Psoas muscle (tissue), 8 donors: ENCODE data around the gene MAGI1. TPM values are rescaled to one million over a fixed set of nuclear protein-coding genes. Genes with fewer than 3 reads are reported as not detected.

Experiments used
- ATAC-seq, 4 donors: fragments of 200-7000 bp; cut with Tn5 transposase; one replicate each; pipeline ENCODE4 v1.9.1; 2020; ENCODE audit warnings: moderate library complexity in 3 of 4, mild to moderate bottlenecking in 2 of 4
- DNase-seq, 2 donors: peaks; one replicate each; pipeline ENCODE4 v3.0.0-alpha.2; 2020
- H3K27ac ChIP-seq: fragments of 200-600 bp; one replicate; pipeline ENCODE4 v1.8.0; 2022
- H3K27me3 ChIP-seq, 3 donors: fragments of 200-600 bp in 1 of 3; one replicate each; pipeline versions ENCODE4 v1.6.1 to v1.8.0; 2013 to 2022; ENCODE audit warnings: low read length in 2 of 3, mild to moderate bottlenecking in 2 of 3, moderate library complexity in 1 of 3; ENCODE audit not compliant: insufficient read depth in 3 of 3
- H3K36me3 ChIP-seq, 2 donors: fragments of 200-600 bp in 1 of 2; one replicate each; pipeline versions ENCODE4 v1.6.1 to v1.8.0; 2013 to 2022; ENCODE audit warnings: low read depth in 1 of 2, mild to moderate bottlenecking in 1 of 2, moderate library complexity in 1 of 2; ENCODE audit not compliant: insufficient read depth in 1 of 2
- H3K4me1 ChIP-seq: fragments of 200-600 bp; one replicate; pipeline ENCODE4 v1.8.0; 2022
- H3K4me3 ChIP-seq: fragments of 200-600 bp; one replicate; pipeline ENCODE4 v1.8.0; 2022; ENCODE audit warnings: mild to moderate bottlenecking
- H3K9me3 ChIP-seq: fragments of 200-600 bp; one replicate; pipeline ENCODE4 v1.8.0; 2022
- CTCF ChIP-seq: fragments of 200-600 bp; IDR thresholded peaks from one replicate; pipeline ENCODE4 v1.8.0; 2022; ENCODE audit warnings: antibody characterized with exemption
- WGBS, 3 donors: extraction: QIAGEN DNeasy Blood & Tissue Kit; methylation state at CpG; one replicate each; pipeline versions ENCODE4 v1.1.6 to v1.1.7; 2013; 5-methylcytosine and 5-hydroxymethylcytosine counted together
- intact Hi-C, 2 donors: fragments of 100-400 bp; cut with DNase I; formaldehyde crosslinking; loops; one replicate each; pipeline versions ENCODE4 v1.11.0 to v1.14.2; 2022
- polyA plus RNA-seq, 3 donors: library from polyadenylated mRNA; stranded (reverse); fragments of 200-250 nt; gene quantifications; one replicate each; pipeline ENCODE4 v1.2.3, GENCODE V29; 2013
- total RNA-seq, 4 donors: library from RNA; stranded (reverse); fragmentation: NEBNext Ultra II Directional in 2 of 4; extraction: Animal tissue kit (Norgen Biotek cat#: 25700) in 2 of 4; gene quantifications; one replicate each; pipeline versions ENCODE4 v1.2.1 to v1.2.4, GENCODE V29; 2021 to 2023
- donor health status: healthy with polysubstance abuse.
- donor health status: DM: no; HTN: no; CAD: no; lungs with moderate emphysema.
- donor health status: Bipolar disorder and iron deficiency.
- donor health status: healthy.
- donor health status: DM: yes; HTN: yes; CAD: no.
- donor health status: DM: no; HTN: no; CAD: no.
- donor health status: DM: no; HTN: no; CAD: no.
- donor health status: DM: yes; HTN: yes; CAD: no.

The MAGI1 gene
- total and polyA plus RNA-seq, 7 donors: 4.5 to 8.1 (median 6.3) TPM

- H3K27me3 ChIP-seq: no peaks in the 10 kb centered on the region
- DNase-seq (no peak), ATAC-seq (no peak)
- H3K27ac ChIP-seq: peak overlapping the region; percentile 10
- peaks cover 12% of the 10 kb centered on the region for H3K4me1 ChIP-seq
- H3K36me3 ChIP-seq: no peaks in the 10 kb centered on the region
- no peaks in the 10 kb centered on the region for H3K9me3 ChIP-seq
- intact Hi-C loops: no loop called here
- WGBS, 3 donors: 73 to 74% (median 74%) methylated on average over 4 of the region's 4 CpGs
- H3K4me3 ChIP-seq: no peak overlapping the region
- no peak for TF ChIP-seq CTCF
Measured at GRCh38 chr3:65938676-65939075, 100.0 kb downstream of the MAGI1 start.

GRCh38 chr3:65938147-65938546 lies 100.6 kb downstream of the MAGI1 start:
- H3K4me1 ChIP-seq: peaks cover 12% of the 10 kb centered on the region
- intact Hi-C loops: no loop called here
- H3K27me3 ChIP-seq: no peaks in the 10 kb centered on the region
- WGBS, 3 donors: 82 to 89% (median 83%) methylated on average over 1 of the region's 1 CpG
- DNase-seq (no peak), ATAC-seq (no peak)
- no peak for TF ChIP-seq CTCF
- H3K4me3 ChIP-seq: no peak overlapping the region
- H3K27ac ChIP-seq: peak overlapping the region; percentile 10
- H3K36me3 ChIP-seq: no peaks in the 10 kb centered on the region
- H3K9me3 ChIP-seq: no peaks in the 10 kb centered on the region

- WGBS, 3 donors: 64 to 83% (median 79%) methylated on average over 5 of the region's 5 CpGs
- H3K4me1 ChIP-seq: peaks cover 12% of the 10 kb centered on the region
- H3K36me3 ChIP-seq: no peaks in the 10 kb centered on the region
- H3K4me3 ChIP-seq: no peak overlapping the region
- no peak for TF ChIP-seq CTCF
- no peak overlapping the region for H3K27ac ChIP-seq
- no peak for ATAC-seq
- intact Hi-C loops: no loop called here
- no peak for DNase-seq
- no peaks in the 10 kb centered on the region for H3K27me3 ChIP-seq
- no peaks in the 10 kb centered on the region for H3K9me3 ChIP-seq
Measured at GRCh38 chr3:65936908-65937638, 101.6 kb downstream of the MAGI1 start.

GRCh38 chr3:65935724-65936123 lies 103.0 kb downstream of the MAGI1 start:
- ATAC-seq: no peak
- no peaks in the 10 kb centered on the region for H3K36me3 ChIP-seq
- H3K9me3 ChIP-seq: no peaks in the 10 kb centered on the region
- intact Hi-C loops: no loop called here
- TF ChIP-seq CTCF: no peak
- no peaks in the 10 kb centered on the region for H3K27me3 ChIP-seq
- H3K27ac ChIP-seq: no peak overlapping the region
- H3K4me1 ChIP-seq: peaks cover 12% of the 10 kb centered on the region
- H3K4me3 ChIP-seq: no peak overlapping the region
- WGBS, 3 donors: 81 to 100% (median 96%) methylated on average over 1 of the region's 1 CpG
- no peak for DNase-seq

- H3K27me3 ChIP-seq: no peaks in the 10 kb centered on the region
- no peak for TF ChIP-seq CTCF
- H3K9me3 ChIP-seq: no peaks in the 10 kb centered on the region
- intact Hi-C loops: no loop called here
- DNase-seq (no peak), ATAC-seq (no peak)
- peaks cover 4% of the 10 kb centered on the region for H3K4me1 ChIP-seq
- 94 to 95% (median 95%) methylated on average over 6 of the region's 6 CpGs for WGBS, 3 donors
- no peaks in the 10 kb centered on the region for H3K36me3 ChIP-seq
- no peak overlapping the region for H3K27ac ChIP-seq
- no peak overlapping the region for H3K4me3 ChIP-seq
Measured at GRCh38 chr3:65930648-65931047, 108.1 kb downstream of the MAGI1 start.
